HFFc6 (cell line): ENCODE measurements around the gene RPRD2. TPM values are rescaled to one million over a fixed set of nuclear protein-coding genes. Genes with fewer than 3 reads are reported as not detected.

Experiments used
- DNase-seq: peaks from one replicate; pipeline ENCODE4 v3.0.0-alpha.2; 2018
- H3K27ac Mint-ChIP-seq: 2 replicates; pipeline ENCODE4 v1.8.0; 2020; ENCODE audit warnings: mild to moderate bottlenecking, mixed read lengths
- H3K27me3 Mint-ChIP-seq: 2 replicates; pipeline ENCODE4 v1.8.0; 2021; ENCODE audit warnings: mild to moderate bottlenecking, moderate library complexity, mixed read lengths; ENCODE audit not compliant: insufficient read depth
- H3K36me3 Mint-ChIP-seq: 2 replicates; pipeline ENCODE4 v1.8.0; 2021; ENCODE audit warnings: low read depth, mixed read lengths
- H3K4me1 Mint-ChIP-seq: 2 replicates; pipeline ENCODE4 v1.8.0; 2020; ENCODE audit warnings: low read depth, mixed read lengths
- H3K4me3 Mint-ChIP-seq: 2 replicates; pipeline ENCODE4 v1.8.0; 2020; ENCODE audit warnings: mild to moderate bottlenecking, moderate library complexity, mixed read lengths
- H3K9me3 Mint-ChIP-seq: 2 replicates; pipeline ENCODE4 v1.8.0; 2020; ENCODE audit warnings: mild to moderate bottlenecking, mixed read lengths
- total RNA-seq, 6 experiments: library from RNA; stranded (reverse); fragmentation: NEBNext Ultra II Directional; extraction: Animal tissue kit (Norgen Biotek cat#: 25700); gene quantifications; 2 replicates in 1 of 6; 3 replicates in 5 of 6; pipeline ENCODE4 v1.2.3, GENCODE V29; 2021
- TF ChIP-seq, protein P1 (sequence below): fragments of 200-600 bp; sonication (generic); IDR thresholded peaks from 2 replicates; pipeline ENCODE4 v1.5.0; 2021; ENCODE audit warnings: antibody characterized with exemption, mild to moderate bottlenecking

Gene RPRD2
- total RNA-seq, 6 experiments from 2014 or later, result 24.0 to 27.9 (median 25.7) TPM

GRCh38 chr1:150407330-150407729, 43.4 kb downstream of the RPRD2 start:
- Mint-ChIP-seq H3K4me3 (no peak overlapping the region), H3K27me3 (no peaks in the 10 kb centered on the region), H3K36me3 (0 out of 2 replicates have a peak, but pooled peaks cover 5% of the 10 kb centered on the region), H3K9me3 (no peaks in the 10 kb centered on the region), H3K4me1 (peaks cover 45% of the 10 kb centered on the region), H3K27ac (no peak overlapping the region)
- DNase-seq, result no peak
- TF ChIP-seq, protein P1, sequence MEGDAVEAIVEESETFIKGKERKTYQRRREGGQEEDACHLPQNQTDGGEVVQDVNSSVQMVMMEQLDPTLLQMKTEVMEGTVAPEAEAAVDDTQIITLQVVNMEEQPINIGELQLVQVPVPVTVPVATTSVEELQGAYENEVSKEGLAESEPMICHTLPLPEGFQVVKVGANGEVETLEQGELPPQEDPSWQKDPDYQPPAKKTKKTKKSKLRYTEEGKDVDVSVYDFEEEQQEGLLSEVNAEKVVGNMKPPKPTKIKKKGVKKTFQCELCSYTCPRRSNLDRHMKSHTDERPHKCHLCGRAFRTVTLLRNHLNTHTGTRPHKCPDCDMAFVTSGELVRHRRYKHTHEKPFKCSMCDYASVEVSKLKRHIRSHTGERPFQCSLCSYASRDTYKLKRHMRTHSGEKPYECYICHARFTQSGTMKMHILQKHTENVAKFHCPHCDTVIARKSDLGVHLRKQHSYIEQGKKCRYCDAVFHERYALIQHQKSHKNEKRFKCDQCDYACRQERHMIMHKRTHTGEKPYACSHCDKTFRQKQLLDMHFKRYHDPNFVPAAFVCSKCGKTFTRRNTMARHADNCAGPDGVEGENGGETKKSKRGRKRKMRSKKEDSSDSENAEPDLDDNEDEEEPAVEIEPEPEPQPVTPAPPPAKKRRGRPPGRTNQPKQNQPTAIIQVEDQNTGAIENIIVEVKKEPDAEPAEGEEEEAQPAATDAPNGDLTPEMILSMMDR, result no peak

- DNase-seq, result no peak
- Mint-ChIP-seq H3K36me3 (no peaks in the 10 kb centered on the region), H3K4me1 (peaks cover 45% of the 10 kb centered on the region), H3K4me3 (no peak overlapping the region), H3K27me3 (no peaks in the 10 kb centered on the region; the same call in 1 of the 2 replicates), H3K27ac (no peak overlapping the region), H3K9me3 (no peaks in the 10 kb centered on the region)
- TF ChIP-seq, protein P1, result no peak
These were observed 44.9 kb downstream of the RPRD2 start for GRCh38 chr1:150408800-150409199.

GRCh38 chr1:150409504-150410362, 45.8 kb downstream of the RPRD2 start:
- Mint-ChIP-seq H3K4me1 (peaks cover 42% of the 10 kb centered on the region), H3K27me3 (no peaks in the 10 kb centered on the region; the same call in 1 of the 2 replicates), H3K36me3 (no peaks in the 10 kb centered on the region), H3K9me3 (no peaks in the 10 kb centered on the region), H3K27ac (no peak overlapping the region), H3K4me3 (no peak overlapping the region)
- DNase-seq, result no peak
- TF ChIP-seq, protein P1, result no peak

DNA sequence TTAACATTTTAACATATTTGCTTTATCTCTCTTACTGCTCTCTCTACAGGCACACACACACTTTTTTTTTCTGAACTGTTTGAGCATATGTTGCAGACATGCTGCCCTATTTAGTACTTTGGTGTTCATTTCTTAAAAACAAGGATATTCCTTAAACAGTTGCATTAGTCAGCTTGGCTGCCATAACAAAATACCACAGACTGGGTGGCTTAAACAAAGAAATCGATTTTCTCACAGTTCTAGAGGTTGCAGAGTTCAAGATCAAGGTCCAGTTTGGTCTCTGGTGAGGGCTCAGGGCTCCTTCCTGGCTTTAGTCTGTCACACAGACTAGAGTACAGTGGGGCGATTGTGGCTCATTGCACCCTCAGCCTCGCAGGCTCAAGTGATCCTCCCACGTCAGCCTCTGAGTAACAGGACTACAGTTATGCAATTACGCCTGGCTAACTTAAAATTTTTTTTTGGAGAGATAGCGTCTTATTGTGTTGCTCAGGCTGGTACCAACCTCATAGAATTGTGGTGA, 46.7 kb downstream of the RPRD2 start:
- no peak for DNase-seq
- no peaks in the 10 kb centered on the region; the same call in 1 of the 2 replicates for H3K27me3 Mint-ChIP-seq
- TF ChIP-seq, protein P1, result no peak
- peak overlapping the region; percentile 29 for H3K27ac Mint-ChIP-seq
- H3K4me1 Mint-ChIP-seq, result peaks cover 33% of the 10 kb centered on the region
- H3K4me3 Mint-ChIP-seq, result no peak overlapping the region
- H3K9me3 Mint-ChIP-seq, result no peaks in the 10 kb centered on the region
- H3K36me3 Mint-ChIP-seq, result no peaks in the 10 kb centered on the region

GRCh38 chr1:150414592-150414991, 50.6 kb downstream of the RPRD2 start:
- no peak overlapping the region for H3K27ac Mint-ChIP-seq
- no peaks in the 10 kb centered on the region; the same call in 1 of the 2 replicates for H3K27me3 Mint-ChIP-seq
- peaks cover 12% of the 10 kb centered on the region for H3K36me3 Mint-ChIP-seq
- no peak for DNase-seq
- peaks cover 18% of the 10 kb centered on the region for H3K4me1 Mint-ChIP-seq
- TF ChIP-seq, protein P1, result no peak
- no peaks in the 10 kb centered on the region for H3K9me3 Mint-ChIP-seq
- H3K4me3 Mint-ChIP-seq, result no peak overlapping the region
